ENCODE data around the gene TRPC4AP.
"Not testable (repeated sequence)": the region's sequence is repeated elsewhere in the genome, so short reads cannot be mapped to it uniquely, and the experiment has no call there.

The TRPC4AP gene

DNA sequence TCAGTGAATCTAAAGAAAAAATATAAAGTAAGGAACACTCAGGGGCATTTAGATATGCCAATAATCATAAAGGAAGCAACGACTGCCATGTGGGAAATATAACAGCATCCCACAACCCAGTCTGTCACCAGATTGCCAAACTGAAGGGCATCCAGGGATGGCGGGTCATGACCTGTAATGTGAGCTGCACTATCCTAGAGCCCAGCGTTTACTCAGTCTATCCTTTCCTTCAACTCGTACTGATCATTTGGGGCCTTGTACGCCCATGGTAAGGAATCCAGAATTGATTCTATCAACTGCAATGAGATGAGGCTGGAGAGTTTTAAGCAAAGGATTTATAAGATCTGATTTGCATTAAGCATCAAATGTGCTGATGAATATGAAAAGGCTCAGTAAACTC lies 5.3 kb downstream of the TRPC4AP start:
- no peak for DNase-seq
- no peaks in the 10 kb centered on the region for H3K9me3 Mint-ChIP-seq
- no peak overlapping the region for H3K27ac Mint-ChIP-seq
- peaks cover 40% of the 10 kb centered on the region for H3K4me1 Mint-ChIP-seq
- no peak overlapping the region for H3K4me3 Mint-ChIP-seq
- CTCF ChIA-PET = no interaction called here
- peaks cover 18% of the 10 kb centered on the region for H3K36me3 Mint-ChIP-seq
- no peaks in the 10 kb centered on the region for H3K27me3 Mint-ChIP-seq

GRCh38 chr20:35085477-35086225 lies 7.0 kb downstream of the TRPC4AP start:
- Mint-ChIP-seq H3K4me1 (peaks cover 31% of the 10 kb centered on the region), H3K36me3 (peaks cover 14% of the 10 kb centered on the region), H3K4me3 (no peak overlapping the region), H3K27ac (peak overlapping the region; percentile 24), H3K9me3 (no peaks in the 10 kb centered on the region), H3K27me3 (no peaks in the 10 kb centered on the region)
- no peak for DNase-seq
- CTCF ChIA-PET = interaction anchor here (0.6 to 1.3 kb wide), 3 partner anchors 10 to 211 kb away, joined by 3 to 9 read pairs (median 3); no protein-coding TSS in a partner anchor

DNA sequence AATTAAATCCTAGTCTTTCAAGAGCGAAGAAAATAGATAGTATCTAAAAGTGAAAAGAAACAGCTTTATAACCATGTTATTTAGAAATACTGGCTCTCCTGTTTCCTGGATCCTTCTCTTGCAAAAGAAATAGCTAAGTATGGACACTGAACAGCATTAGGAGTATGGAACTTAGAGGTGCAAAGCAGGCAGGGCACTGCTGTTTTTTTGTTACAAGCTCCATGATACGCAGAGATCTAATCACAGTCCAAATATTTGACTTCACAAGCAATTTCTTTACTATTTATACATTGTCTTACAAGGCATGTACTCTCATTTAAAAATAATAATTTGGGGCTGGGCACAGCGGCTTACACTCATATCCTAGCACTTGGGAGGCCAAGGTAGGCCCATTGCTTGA lies 7.6 kb downstream of the TRPC4AP start:
- Mint-ChIP-seq H3K36me3 (peaks cover 11% of the 10 kb centered on the region), H3K4me3 (no peak overlapping the region), H3K27ac (no peak overlapping the region), H3K9me3 (no peaks in the 10 kb centered on the region), H3K27me3 (no peaks in the 10 kb centered on the region), H3K4me1 (peaks cover 29% of the 10 kb centered on the region)
- CTCF ChIA-PET = interaction anchor here (1.2 to 1.3 kb wide), 2 partner anchors 11 to 211 kb away, joined by 3 to 9 read pairs; no protein-coding TSS in a partner anchor
- DNase-seq = no peak

DNA sequence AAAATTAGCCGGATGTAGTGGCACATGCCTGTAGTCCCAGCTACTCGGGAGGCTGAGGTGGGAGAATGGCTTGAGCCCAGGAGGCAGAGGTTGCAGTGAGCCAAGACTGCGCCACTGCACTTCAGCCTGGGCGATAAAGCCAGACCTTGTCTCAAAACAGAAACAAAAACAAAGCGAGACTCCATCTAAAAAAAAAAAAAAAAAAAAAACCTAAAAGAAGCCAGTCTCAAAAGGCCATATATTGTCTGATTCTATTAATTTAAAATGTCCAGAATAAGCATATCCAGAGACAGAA lies 12.3 kb downstream of the TRPC4AP start:
- peak overlapping the region; percentile 11 for H3K27ac Mint-ChIP-seq
- peaks cover 24% of the 10 kb centered on the region for H3K4me1 Mint-ChIP-seq
- H3K27me3 Mint-ChIP-seq, DNase-seq, H3K4me3 Mint-ChIP-seq, CTCF ChIA-PET, H3K9me3 Mint-ChIP-seq: not testable (repeated sequence)
- peaks cover 30% of the 10 kb centered on the region for H3K36me3 Mint-ChIP-seq

DNA sequence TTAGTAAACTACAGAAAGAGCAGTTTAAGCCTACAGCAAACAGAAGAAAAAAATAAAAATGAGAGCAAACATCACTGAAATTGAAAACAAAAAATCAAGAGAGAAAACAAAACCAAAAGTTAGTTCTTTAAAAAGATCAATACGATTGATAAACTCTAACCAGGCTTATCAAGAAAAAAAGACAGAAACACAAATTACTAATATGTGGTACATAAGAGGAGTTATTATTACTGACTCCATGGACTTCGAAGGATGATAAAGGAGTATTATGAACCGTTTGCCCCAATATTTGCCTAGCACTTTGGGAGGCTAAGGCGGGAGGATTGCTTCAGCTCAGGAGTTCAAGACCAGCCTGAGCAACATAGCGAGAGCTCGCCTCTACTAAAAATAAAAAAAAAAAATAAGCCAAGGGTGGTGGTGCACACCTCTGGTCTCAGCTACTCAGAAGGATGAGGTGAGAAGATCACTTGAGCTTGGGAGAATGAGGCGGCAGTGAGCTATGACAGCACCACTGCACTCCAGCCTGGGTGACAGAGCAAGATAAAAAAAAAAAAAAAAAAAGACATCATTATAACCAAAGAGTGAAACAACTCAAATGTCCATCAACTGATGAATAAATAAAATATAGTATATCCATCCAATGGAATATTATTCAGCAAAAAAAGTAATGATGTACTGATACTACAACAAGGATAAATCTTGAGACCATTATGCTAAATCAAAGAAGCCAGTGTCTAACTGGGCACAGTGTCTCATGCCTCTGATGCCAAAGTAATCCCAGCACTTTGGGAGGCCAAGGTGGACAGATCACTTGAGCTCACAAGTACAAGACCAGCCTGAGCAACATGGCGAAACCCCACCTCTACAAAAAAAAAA lies 12.9 kb downstream of the TRPC4AP start:
- Mint-ChIP-seq H3K27ac (no peak overlapping the region), H3K9me3 (peaks cover 4% of the 10 kb centered on the region), H3K27me3 (no peaks in the 10 kb centered on the region), H3K4me3 (no peak overlapping the region), H3K36me3 (peaks cover 35% of the 10 kb centered on the region), H3K4me1 (peaks cover 21% of the 10 kb centered on the region)
- DNase-seq = no peak
- CTCF ChIA-PET = interaction anchor here (0.6 to 1.4 kb wide), 2 partner anchors 67 to 68 kb away, joined by 3 read pairs; partner anchors contain the start of gene EDEM2

DNA sequence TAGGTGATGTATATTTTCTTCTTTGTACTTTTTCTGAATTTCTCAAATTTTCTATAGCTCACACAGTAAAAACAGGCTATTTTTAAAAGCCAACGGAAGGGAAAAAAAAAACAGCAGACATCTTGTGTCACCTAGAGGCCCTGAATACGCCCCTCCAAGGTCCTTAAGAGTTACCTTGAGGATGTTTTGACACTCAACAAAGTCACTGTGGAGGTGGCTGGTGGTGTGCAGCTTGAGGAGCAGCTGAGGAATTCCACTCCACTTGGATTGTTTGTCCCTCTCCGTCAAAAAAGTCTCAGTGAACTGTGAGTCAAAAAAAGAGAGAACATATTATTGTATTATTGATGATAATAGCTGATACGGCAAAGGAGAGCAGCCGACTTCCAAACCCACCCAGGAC lies 14.7 kb downstream of the TRPC4AP start:
- no peak for DNase-seq
- Mint-ChIP-seq H3K36me3 (peaks cover 46% of the 10 kb centered on the region), H3K27ac (no peak overlapping the region), H3K9me3 (peaks cover 8% of the 10 kb centered on the region), H3K27me3 (no peaks in the 10 kb centered on the region), H3K4me1 (peaks cover 20% of the 10 kb centered on the region), H3K4me3 (no peak overlapping the region)
- CTCF ChIA-PET = no interaction called here

GRCh38 chr20:35077341-35077740 lies 15.3 kb downstream of the TRPC4AP start:
- Mint-ChIP-seq H3K4me1 (peaks cover 18% of the 10 kb centered on the region), H3K36me3 (peaks cover 48% of the 10 kb centered on the region), H3K27ac (no peak overlapping the region), H3K9me3 (peaks cover 12% of the 10 kb centered on the region), H3K27me3 (no peaks in the 10 kb centered on the region), H3K4me3 (no peak overlapping the region)
- DNase-seq = no peak
- CTCF ChIA-PET = no interaction called here

DNA sequence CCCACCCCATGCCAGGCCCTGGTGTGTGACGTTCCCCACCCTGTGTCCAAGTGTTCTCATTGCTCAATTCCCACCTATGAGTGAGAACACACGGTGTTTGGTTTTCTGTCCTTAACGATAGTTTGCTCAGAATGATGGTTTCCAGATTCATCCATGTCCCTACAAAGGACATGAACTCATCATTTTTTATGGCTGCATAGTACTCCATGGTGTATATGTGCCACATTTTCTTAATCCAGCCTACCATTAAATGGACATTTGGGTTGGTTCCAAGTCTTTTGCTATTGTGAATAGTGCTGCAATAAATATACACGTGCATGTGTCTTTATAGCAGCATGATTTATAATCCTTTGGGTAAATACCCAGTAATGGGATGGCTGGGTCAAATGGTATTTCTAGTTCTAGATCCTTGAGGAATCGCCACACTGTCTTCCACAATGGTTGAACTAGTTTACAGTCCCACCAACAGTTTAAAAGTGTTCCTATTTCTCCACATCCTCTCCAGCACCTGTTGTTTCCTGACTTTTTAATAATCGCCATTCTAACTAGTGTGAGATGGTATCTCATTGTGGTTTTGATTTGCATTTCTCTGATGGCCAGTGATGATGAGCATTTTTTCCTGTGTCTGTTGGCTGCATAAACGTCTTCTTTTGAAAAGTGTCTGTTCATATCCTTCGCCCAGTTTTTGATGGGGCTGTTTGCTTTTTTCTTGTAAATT lies 21.0 kb downstream of the TRPC4AP start:
- CTCF ChIA-PET, H3K27ac Mint-ChIP-seq, H3K4me3 Mint-ChIP-seq: not testable (repeated sequence)

DNA sequence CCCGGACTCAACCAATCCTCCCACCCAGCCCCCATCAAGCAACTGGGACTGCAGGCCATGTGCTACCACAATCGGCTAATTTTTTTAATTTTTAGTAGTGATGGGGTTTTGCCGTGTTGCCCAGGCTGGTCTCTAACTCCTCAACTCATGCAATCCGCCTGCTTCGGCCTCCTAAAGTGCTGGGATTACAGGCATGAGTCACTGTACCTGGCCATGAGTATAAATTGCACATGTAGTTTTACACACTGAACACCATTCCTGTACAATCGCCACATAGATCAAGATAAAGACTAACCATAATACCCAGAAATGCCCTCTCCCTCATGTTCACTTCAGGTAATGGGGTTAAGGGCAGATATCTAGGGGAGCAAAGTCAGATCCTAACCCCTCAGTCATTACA lies 26.4 kb downstream of the TRPC4AP start:
- Mint-ChIP-seq H3K27ac (no peak overlapping the region), H3K9me3 (no peaks in the 10 kb centered on the region), H3K36me3 (peaks cover 37% of the 10 kb centered on the region), H3K27me3 (no peaks in the 10 kb centered on the region), H3K4me3 (no peak overlapping the region), H3K4me1 (peaks cover 19% of the 10 kb centered on the region)
- no peak for DNase-seq
- CTCF ChIA-PET = no interaction called here

More for the DNA sequence above, 21.0 kb downstream of the TRPC4AP start:
- Mint-ChIP-seq H3K36me3 (peaks cover 61% of the 10 kb centered on the region), H3K9me3 (peaks cover 15% of the 10 kb centered on the region)
- not testable (repeated sequence) for H3K4me1 Mint-ChIP-seq, H3K27me3 Mint-ChIP-seq, DNase-seq

GRCh38 chr20:35065181-35065580 lies 27.4 kb downstream of the TRPC4AP start:
- Mint-ChIP-seq H3K9me3 (no peaks in the 10 kb centered on the region), H3K4me1 (peaks cover 19% of the 10 kb centered on the region), H3K27me3 (no peaks in the 10 kb centered on the region), H3K4me3 (no peak overlapping the region), H3K27ac (no peak overlapping the region), H3K36me3 (peaks cover 38% of the 10 kb centered on the region)
- DNase-seq = no peak
- CTCF ChIA-PET = interaction anchor here (1.3 kb wide), 1 partner anchor 31 kb away, joined by 3 read pairs; no protein-coding TSS in a partner anchor

- Mint-ChIP-seq H3K4me3 (no peak overlapping the region), H3K4me1 (peaks cover 21% of the 10 kb centered on the region), H3K9me3 (no peaks in the 10 kb centered on the region), H3K27me3 (no peaks in the 10 kb centered on the region), H3K36me3 (peaks cover 46% of the 10 kb centered on the region), H3K27ac (no peak overlapping the region)
- CTCF ChIA-PET = no interaction called here
- DNase-seq = no peak
These were observed 29.4 kb downstream of the TRPC4AP start for GRCh38 chr20:35063168-35063567.

DNA sequence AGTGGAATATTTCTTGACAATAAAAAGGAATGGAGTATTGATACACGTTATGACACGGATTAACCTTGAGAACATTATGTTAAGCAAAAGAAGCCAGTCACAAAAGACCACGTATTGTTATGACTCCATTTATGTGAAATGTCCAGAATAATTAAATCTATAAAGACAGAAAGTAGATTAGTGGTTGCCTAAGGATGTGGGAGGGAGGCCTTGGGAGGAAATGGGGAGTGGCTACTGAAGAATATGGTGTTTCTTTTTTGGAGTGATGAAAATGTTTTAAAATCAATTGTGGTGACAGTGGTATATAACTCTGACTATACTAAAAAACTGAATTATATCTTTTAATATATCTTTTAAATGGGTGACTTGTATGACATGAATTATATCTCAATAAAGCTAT lies 30.1 kb downstream of the TRPC4AP start:
- H3K4me3 Mint-ChIP-seq = no peak overlapping the region
- no peaks in the 10 kb centered on the region for H3K9me3 Mint-ChIP-seq
- H3K27me3 Mint-ChIP-seq = no peaks in the 10 kb centered on the region
- peaks cover 21% of the 10 kb centered on the region for H3K4me1 Mint-ChIP-seq
- H3K27ac Mint-ChIP-seq = no peak overlapping the region
- CTCF ChIA-PET = no interaction called here
- no peak for DNase-seq
- peaks cover 45% of the 10 kb centered on the region for H3K36me3 Mint-ChIP-seq

GRCh38 chr20:35060168-35060567 lies 32.4 kb downstream of the TRPC4AP start:
- H3K27me3 Mint-ChIP-seq = no peaks in the 10 kb centered on the region
- no peak overlapping the region for H3K4me3 Mint-ChIP-seq
- CTCF ChIA-PET = interaction anchor here (1.3 kb wide), 1 partner anchor 186 kb away, joined by 5 read pairs; no protein-coding TSS in a partner anchor
- DNase-seq = no peak
- H3K36me3 Mint-ChIP-seq = peaks cover 54% of the 10 kb centered on the region
- no peak overlapping the region for H3K27ac Mint-ChIP-seq
- peaks cover 32% of the 10 kb centered on the region for H3K4me1 Mint-ChIP-seq
- H3K9me3 Mint-ChIP-seq = no peaks in the 10 kb centered on the region

DNA sequence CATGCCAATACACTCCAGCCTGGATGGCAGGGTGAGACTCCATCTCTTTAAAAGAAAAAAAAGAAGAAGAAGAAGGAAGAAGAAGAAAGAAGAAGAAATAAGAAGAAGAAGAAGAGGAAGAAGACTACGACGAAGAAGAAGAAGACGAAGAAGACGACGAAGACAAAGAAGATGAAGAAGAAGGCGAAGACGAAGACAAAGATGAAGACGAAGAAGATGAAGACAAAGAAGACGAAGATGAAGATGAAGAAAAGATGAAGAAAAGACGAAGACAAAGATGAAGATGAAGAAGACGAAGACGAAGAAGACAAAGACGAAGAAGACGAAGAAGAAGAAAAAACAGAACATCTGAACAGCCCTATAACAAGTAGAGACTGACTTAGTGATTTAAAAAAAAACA lies 33.0 kb downstream of the TRPC4AP start:
- Mint-ChIP-seq H3K27ac (no peak overlapping the region), H3K4me1 (peaks cover 38% of the 10 kb centered on the region), H3K27me3 (no peaks in the 10 kb centered on the region), H3K9me3 (no peaks in the 10 kb centered on the region), H3K36me3 (peaks cover 59% of the 10 kb centered on the region), H3K4me3 (no peak overlapping the region)
- CTCF ChIA-PET = no interaction called here
- DNase-seq = no peak
